Measurements from ENCODE around the gene FOXL2. TPM values are rescaled to one million over a fixed set of nuclear protein-coding genes. Genes with fewer than 3 reads are reported as not detected.

The FOXL2 gene
- total and polyA plus RNA-seq, 9 of the 15 experiments (the other 6 are each of a cell fraction or from before 2014, with no cell fraction given): 0.27 to 22.1 (median 3.2) TPM

- TF ChIP-seq HES1 (IDR thresholded peaks at IDR 0.05; ENCODE audit: low read depth) (no peak), XRCC5 (IDR thresholded peaks at IDR 0.05; ENCODE audit: low read depth, low read length) (peak; percentile 35; the same call in 1 of the 2 replicates), BCLAF1 (IDR thresholded peaks at IDR 0.05; ENCODE audit: borderline replicate concordance in 1 of 2, control insufficient read depth in 1 of 2, low read depth in 2 of 2, low read length in 1 of 2) (no peak), KLF1 (tag; IDR thresholded peaks at IDR 0.05) (no peak), SIX5 (IDR thresholded peaks at IDR 0.05; ENCODE audit: borderline replicate concordance in 1 of 2, insufficient read depth in 1 of 2, low read depth in 1 of 2, low read length in 2 of 2) (no peak), L3MBTL2 (IDR thresholded peaks at IDR 0.05) (peak; percentile 88), ZBTB1 (CRISPR knock-in tag; IDR thresholded peaks at IDR 0.05; ENCODE audit: borderline replicate concordance, low read depth) (no peak), STAT5B (CRISPR knock-in tag; IDR thresholded peaks at IDR 0.05) (no peak), RAD51 (IDR thresholded peaks at IDR 0.05; ENCODE audit: borderline replicate concordance, low read depth) (peak; percentile 69; the same call in 1 of the 2 replicates), NR2C2 (CRISPR knock-in tag; IDR thresholded peaks at IDR 0.05) (no peak), NR2C2 (tag; IDR thresholded peaks at IDR 0.05) (0 out of 2 replicates have a peak, but pooled peaks have one; percentile 22), GTF2A2 (tag; IDR thresholded peaks at IDR 0.05) (no peak), ZZZ3 (IDR thresholded peaks at IDR 0.05) (no peak), ELK3 (CRISPR knock-in tag; IDR thresholded peaks at IDR 0.05) (no peak), KAT8 (IDR thresholded peaks at IDR 0.05; ENCODE audit: low read depth) (no peak)
These were observed 10.8 kb downstream of the FOXL2 start (continued) for GRCh38 chr3:138935863-138936740.
